PFSK-1 (cell line): ENCODE measurements around the gene ELMOD3.

Source experiments
- FOXP2 ChIP-seq: optimal IDR thresholded peaks from 2 replicates; pipeline ENCODE3; 2011; ENCODE audit warnings: borderline replicate concordance, control low read depth, inconsistent platforms; ENCODE audit not compliant: insufficient read depth; ENCODE audit errors: extremely low read length, extremely low read depth
- POLR2AphosphoS5 ChIP-seq: IDR thresholded peaks from 2 replicates; pipeline ENCODE4 v1.6.1; 2012; ENCODE audit warnings: low read depth, mild to moderate bottlenecking, control low read depth, low read length, moderate library complexity
- SIN3A ChIP-seq: IDR thresholded peaks from 2 replicates; pipeline ENCODE4 v1.6.1; 2012; ENCODE audit warnings: mild to moderate bottlenecking, low read length, moderate library complexity, borderline replicate concordance; ENCODE audit not compliant: insufficient read depth
- TAF1 ChIP-seq: IDR thresholded peaks from 2 replicates; pipeline ENCODE4 v1.6.1; 2012; ENCODE audit warnings: low read length, control low read depth, borderline replicate concordance; ENCODE audit not compliant: insufficient read depth
- TF ChIP-seq, protein P1 (sequence below), 2 experiments: IDR thresholded peaks; 2 replicates each; pipeline versions ENCODE4 v1.6.1 to v1.8.0; 2011 to 2012; ENCODE audit warnings: low read depth in 2 of 2, low read length in 2 of 2, control low read depth in 1 of 2, inconsistent platforms in 1 of 2, mild to moderate bottlenecking in 1 of 2, moderate library complexity in 1 of 2; ENCODE audit not compliant: insufficient read depth in 1 of 2

Gene ELMOD3

DNA sequence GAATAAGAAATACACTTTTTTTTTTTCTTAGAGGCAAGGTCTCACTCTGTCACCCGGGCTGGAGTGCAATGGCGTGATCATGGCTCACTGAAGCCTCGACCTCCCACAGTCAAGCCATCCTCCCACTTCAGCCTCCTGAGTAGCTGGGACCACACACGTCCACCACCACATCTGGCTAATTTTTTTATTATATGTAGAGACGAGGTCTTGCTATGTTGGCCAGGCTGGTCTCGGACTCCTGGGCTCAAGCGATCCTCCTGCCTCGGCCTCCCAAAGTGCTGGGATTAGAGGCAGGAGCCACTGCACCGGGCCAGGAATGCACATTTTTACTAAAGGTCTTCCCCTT, 29.1 kb upstream of the ELMOD3 start:
- TF ChIP-seq SIN3A (no peak), POLR2AphosphoS5 (no peak), TAF1 (no peak), FOXP2 (no peak)
- TF ChIP-seq, protein P1, sequence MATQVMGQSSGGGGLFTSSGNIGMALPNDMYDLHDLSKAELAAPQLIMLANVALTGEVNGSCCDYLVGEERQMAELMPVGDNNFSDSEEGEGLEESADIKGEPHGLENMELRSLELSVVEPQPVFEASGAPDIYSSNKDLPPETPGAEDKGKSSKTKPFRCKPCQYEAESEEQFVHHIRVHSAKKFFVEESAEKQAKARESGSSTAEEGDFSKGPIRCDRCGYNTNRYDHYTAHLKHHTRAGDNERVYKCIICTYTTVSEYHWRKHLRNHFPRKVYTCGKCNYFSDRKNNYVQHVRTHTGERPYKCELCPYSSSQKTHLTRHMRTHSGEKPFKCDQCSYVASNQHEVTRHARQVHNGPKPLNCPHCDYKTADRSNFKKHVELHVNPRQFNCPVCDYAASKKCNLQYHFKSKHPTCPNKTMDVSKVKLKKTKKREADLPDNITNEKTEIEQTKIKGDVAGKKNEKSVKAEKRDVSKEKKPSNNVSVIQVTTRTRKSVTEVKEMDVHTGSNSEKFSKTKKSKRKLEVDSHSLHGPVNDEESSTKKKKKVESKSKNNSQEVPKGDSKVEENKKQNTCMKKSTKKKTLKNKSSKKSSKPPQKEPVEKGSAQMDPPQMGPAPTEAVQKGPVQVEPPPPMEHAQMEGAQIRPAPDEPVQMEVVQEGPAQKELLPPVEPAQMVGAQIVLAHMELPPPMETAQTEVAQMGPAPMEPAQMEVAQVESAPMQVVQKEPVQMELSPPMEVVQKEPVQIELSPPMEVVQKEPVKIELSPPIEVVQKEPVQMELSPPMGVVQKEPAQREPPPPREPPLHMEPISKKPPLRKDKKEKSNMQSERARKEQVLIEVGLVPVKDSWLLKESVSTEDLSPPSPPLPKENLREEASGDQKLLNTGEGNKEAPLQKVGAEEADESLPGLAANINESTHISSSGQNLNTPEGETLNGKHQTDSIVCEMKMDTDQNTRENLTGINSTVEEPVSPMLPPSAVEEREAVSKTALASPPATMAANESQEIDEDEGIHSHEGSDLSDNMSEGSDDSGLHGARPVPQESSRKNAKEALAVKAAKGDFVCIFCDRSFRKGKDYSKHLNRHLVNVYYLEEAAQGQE (IDR thresholded peaks at IDR 0.05; ENCODE audit: insufficient read depth in 1 of 2, low read depth in 2 of 2, low read length in 2 of 2), result no peak

DNA sequence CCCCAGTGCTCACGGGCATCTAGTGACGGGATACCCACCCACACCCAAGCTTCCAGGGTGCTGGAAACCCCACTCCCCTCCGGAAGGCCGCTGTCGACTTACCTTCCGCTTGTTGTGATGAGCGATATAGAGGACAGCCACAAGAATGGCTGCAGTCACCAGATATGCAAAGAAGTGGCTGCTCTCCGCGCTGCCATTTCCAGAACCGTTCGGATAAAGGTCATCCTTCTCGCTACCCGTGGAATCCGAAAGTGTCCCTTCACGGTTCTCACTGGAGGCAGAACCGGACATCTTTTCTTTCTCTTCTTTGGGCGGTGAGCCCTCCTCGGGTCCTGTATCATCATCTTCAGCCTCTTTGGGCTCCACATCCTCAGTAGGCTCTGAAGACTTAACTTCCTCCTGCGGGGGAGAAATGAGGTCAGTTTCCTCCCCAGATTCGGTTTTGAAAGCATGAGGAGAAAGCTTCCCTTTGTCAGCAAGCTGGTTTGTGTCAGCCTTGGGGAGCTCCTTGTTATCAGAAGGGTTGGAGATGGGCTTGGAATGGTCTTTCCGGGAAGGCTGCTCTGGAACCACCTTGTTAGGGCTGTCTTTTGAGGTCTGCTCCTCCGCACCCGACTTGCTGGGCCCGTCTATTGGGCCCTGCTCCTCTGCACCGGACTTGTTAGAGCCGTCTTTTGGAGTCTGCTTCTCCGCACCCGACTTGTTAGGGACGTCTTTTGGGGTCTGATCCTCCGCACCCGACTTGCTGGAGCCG, 28.0 kb upstream of the ELMOD3 start:
- TF ChIP-seq FOXP2 (no peak), SIN3A (0 out of 2 replicates have a peak, but pooled peaks have one; percentile 29), TAF1 (0 out of 2 replicates have a peak, but pooled peaks have one; percentile 46), POLR2AphosphoS5 (0 out of 2 replicates have a peak, but pooled peaks have one; percentile 26)
- TF ChIP-seq, protein P1 (IDR thresholded peaks at IDR 0.05; ENCODE audit: insufficient read depth in 1 of 2, low read depth in 2 of 2, low read length in 2 of 2), result no peak

DNA sequence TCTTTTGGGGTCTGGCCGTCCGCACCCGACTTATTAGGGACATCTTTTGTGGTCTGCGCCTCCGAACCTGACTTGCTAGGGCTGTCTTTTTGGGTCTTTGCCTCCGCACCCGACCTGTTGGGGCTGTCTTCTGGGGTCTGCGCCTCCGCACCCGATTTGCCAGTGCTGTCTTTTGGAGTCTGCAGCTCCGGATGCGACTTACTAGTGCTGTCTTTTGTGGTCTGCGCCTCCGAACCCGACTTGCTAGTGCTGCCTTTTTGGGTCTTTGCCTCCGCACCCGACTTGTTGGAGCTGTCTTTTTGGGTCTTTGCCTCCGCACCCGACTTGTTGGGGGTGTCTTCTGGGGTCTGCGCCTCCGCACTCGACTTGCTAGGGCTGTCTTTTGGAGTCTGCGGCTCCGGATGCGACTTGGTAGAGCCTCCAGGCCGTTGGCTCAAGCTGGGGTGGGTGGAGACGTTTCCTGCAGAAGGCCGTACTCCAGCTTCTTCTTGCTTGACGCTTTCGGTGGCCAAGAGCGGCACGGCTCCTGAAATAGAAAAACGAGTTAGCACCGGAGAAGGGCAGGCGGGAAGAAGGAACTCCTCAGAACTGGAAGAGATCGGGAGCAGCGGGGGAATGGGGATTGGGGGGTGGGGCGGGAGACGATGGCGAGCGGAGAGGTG, 27.3 kb upstream of the ELMOD3 start:
- TF ChIP-seq SIN3A (no peak), FOXP2 (no peak), POLR2AphosphoS5 (no peak), TAF1 (no peak)
- TF ChIP-seq, protein P1 (IDR thresholded peaks at IDR 0.05; ENCODE audit: insufficient read depth in 1 of 2, low read depth in 2 of 2, low read length in 2 of 2), result no peak

DNA sequence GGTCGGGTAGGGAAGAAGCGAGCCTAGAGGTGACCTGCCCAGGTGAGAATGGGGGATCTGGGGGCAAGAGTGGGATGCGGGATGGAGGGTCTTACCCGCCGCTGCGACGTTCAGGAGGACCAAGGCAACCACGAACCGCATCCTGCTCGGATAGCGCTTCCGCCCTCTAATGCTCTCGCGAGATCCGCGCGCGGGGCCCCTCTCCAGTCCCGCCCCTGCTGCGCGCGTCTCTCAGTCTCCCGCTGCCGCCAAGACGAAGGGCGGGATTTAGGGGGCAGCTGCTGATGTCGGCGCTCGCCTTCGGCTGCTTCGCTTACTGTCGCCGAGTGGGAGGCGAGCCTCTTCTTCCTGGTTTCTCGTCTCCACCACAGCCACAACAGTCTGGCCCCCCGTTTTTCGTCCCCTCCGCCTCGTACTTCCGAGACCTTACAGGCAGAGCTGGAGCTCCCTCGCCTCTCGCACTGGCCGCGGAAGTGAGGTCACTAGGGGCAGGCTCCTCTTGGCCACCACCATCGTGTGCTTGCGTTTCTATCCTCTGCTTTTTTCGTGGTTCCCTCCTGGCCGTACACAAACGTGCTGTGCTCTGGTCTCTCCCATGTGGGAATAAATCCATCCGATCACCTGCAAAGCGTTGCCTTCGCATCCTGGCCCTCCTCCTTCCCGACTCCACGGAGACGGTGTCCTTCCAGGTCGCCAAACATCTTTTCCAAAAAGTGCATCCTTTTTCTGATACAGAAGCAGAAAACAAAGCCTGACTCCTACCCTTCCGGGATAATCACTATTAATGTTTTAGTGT, 26.5 kb upstream of the ELMOD3 start, which contains the start of gene TGOLN2:
TGOLN2 (minus strand) TSS at position 168 of the 796 bp plus-strand sequence; CDS start at position 141, 27 bp downstream.
- TF ChIP-seq SIN3A (no peak; the same call in 1 of the 2 replicates), POLR2AphosphoS5 (peak; percentile 99), FOXP2 (peak; percentile 48), TAF1 (peak; percentile 86)
- TF ChIP-seq, protein P1 (IDR thresholded peaks at IDR 0.05; ENCODE audit: insufficient read depth in 1 of 2, low read depth in 2 of 2, low read length in 2 of 2), result peak in 1 of 2 experiments; percentile 39; a peak in 1 of 4 replicates
